Measurements from ENCODE around the gene FLT3.
"Not testable (repeated sequence)": the region's sequence is repeated elsewhere in the genome, so short reads cannot be mapped to it uniquely, and the experiment has no call there.

FLT3 gene

GRCh38 chr13:27965740-27966640, 134.4 kb downstream of the FLT3 start:
- Histone ChIP-seq H3K4me2 (ENCODE audit: low read depth, low read length) (no peak overlapping the region), H3K4me3 (ENCODE audit: low read length) (no peak overlapping the region), H3K27ac (ENCODE audit: low read length) (no peak overlapping the region), H3K9me3 (replicated peaks; ENCODE audit: insufficient read depth, low read length) (no peaks in the 10 kb centered on the region), H3K27me3 (replicated peaks; ENCODE audit: insufficient read depth, low read length) (peaks cover 18% of the 10 kb centered on the region), H4K20me1 (ENCODE audit: insufficient read depth, low read length) (no peaks in the 10 kb centered on the region), H3F3A (ENCODE audit: insufficient read depth, low read length) (no peaks in the 10 kb centered on the region), H2AFZ (ENCODE audit: low read length) (no peak overlapping the region), H3K36me3 (replicated peaks; ENCODE audit: insufficient read depth, low read length) (no peaks in the 10 kb centered on the region), H3K4me1 (ENCODE audit: low read length) (no peaks in the 10 kb centered on the region), H3K9me2 (replicated peaks; ENCODE audit: insufficient read depth, low read length) (no peaks in the 10 kb centered on the region), H3K79me2 (ENCODE audit: low read length) (no peaks in the 10 kb centered on the region), H3K9ac (ENCODE audit: low read length) (no peak overlapping the region)
- no peak for TF ChIP-seq EZH2phosphoT487 (IDR thresholded peaks at IDR 0.05; ENCODE audit: low read length)
- no peak for TF ChIP-seq EZH2 (optimal IDR thresholded peaks at IDR 0.05; ENCODE audit: low read depth, low read length)
- no peak for TF ChIP-seq CTCF (IDR thresholded peaks at IDR 0.05; ENCODE audit: low read length)
- DNase-seq = no peak

DNA sequence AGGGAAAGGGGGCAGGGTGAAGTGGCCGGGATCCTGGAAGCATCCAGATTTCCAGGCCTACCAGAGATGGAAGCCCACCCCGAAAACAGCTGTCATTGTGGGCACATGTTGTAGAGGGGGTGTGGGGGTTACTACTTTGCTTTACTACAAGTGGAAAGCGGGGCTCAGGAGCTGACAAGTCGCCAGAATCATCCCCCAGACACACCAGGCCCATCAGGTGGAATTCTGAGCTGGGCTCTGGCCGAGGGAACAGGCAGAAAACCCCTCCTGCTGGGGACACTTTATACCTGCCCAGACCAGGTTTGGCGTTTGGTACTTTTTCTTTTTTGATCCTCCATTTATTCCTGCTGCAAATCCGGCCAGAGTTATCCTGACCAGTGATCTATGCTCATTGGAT, 135.0 kb downstream of the FLT3 start:
- no peak overlapping the region for H3K4me3 ChIP-seq (ENCODE audit: low read length)
- no peaks in the 10 kb centered on the region for H3K9me3 ChIP-seq (replicated peaks; ENCODE audit: insufficient read depth, low read length)
- no peaks in the 10 kb centered on the region for H3K9me2 ChIP-seq (replicated peaks; ENCODE audit: insufficient read depth, low read length)
- no peak for TF ChIP-seq CTCF (IDR thresholded peaks at IDR 0.05; ENCODE audit: low read length)
- TF ChIP-seq EZH2 (optimal IDR thresholded peaks at IDR 0.05; ENCODE audit: low read depth, low read length) = no peak
- TF ChIP-seq EZH2phosphoT487 (IDR thresholded peaks at IDR 0.05; ENCODE audit: low read length) = no peak
- no peak overlapping the region for H3K4me2 ChIP-seq (ENCODE audit: low read depth, low read length)
- H3K36me3 ChIP-seq (replicated peaks; ENCODE audit: insufficient read depth, low read length) = no peaks in the 10 kb centered on the region
- no peaks in the 10 kb centered on the region for H3F3A ChIP-seq (ENCODE audit: insufficient read depth, low read length)
- H2AFZ ChIP-seq (ENCODE audit: low read length) = no peak overlapping the region
- no peaks in the 10 kb centered on the region for H3K4me1 ChIP-seq (ENCODE audit: low read length)
- no peak for DNase-seq
- H4K20me1 ChIP-seq (ENCODE audit: insufficient read depth, low read length) = no peaks in the 10 kb centered on the region
- H3K79me2 ChIP-seq (ENCODE audit: low read length) = no peaks in the 10 kb centered on the region
- H3K9ac ChIP-seq (ENCODE audit: low read length) = no peak overlapping the region
- peaks cover 18% of the 10 kb centered on the region for H3K27me3 ChIP-seq (replicated peaks; ENCODE audit: insufficient read depth, low read length)
- H3K27ac ChIP-seq (ENCODE audit: low read length) = no peak overlapping the region

GRCh38 chr13:27964741-27965323, 135.5 kb downstream of the FLT3 start:
- no peak overlapping the region for H3K4me3 ChIP-seq (ENCODE audit: low read length)
- no peaks in the 10 kb centered on the region for H4K20me1 ChIP-seq (ENCODE audit: insufficient read depth, low read length)
- TF ChIP-seq EZH2phosphoT487 (IDR thresholded peaks at IDR 0.05; ENCODE audit: low read length) = no peak
- TF ChIP-seq CTCF (IDR thresholded peaks at IDR 0.05; ENCODE audit: low read length) = no peak
- TF ChIP-seq EZH2 (optimal IDR thresholded peaks at IDR 0.05; ENCODE audit: low read depth, low read length) = no peak
- no peaks in the 10 kb centered on the region for H3K4me1 ChIP-seq (ENCODE audit: low read length)
- no peak overlapping the region for H3K27ac ChIP-seq (ENCODE audit: low read length)
- H3F3A ChIP-seq (ENCODE audit: insufficient read depth, low read length) = no peaks in the 10 kb centered on the region
- H3K27me3 ChIP-seq (replicated peaks; ENCODE audit: insufficient read depth, low read length) = peaks cover 13% of the 10 kb centered on the region
- no peaks in the 10 kb centered on the region for H3K9me2 ChIP-seq (replicated peaks; ENCODE audit: insufficient read depth, low read length)
- no peaks in the 10 kb centered on the region for H3K36me3 ChIP-seq (replicated peaks; ENCODE audit: insufficient read depth, low read length)
- no peak overlapping the region for H3K4me2 ChIP-seq (ENCODE audit: low read depth, low read length)
- H3K9me3 ChIP-seq (replicated peaks; ENCODE audit: insufficient read depth, low read length) = no peaks in the 10 kb centered on the region
- no peaks in the 10 kb centered on the region for H3K79me2 ChIP-seq (ENCODE audit: low read length)
- H3K9ac ChIP-seq (ENCODE audit: low read length) = no peak overlapping the region
- no peak for DNase-seq
- H2AFZ ChIP-seq (ENCODE audit: low read length) = no peak overlapping the region

- H3K9me2 ChIP-seq (replicated peaks; ENCODE audit: insufficient read depth, low read length); H3K4me1 ChIP-seq (ENCODE audit: low read length); H3K36me3 ChIP-seq (replicated peaks; ENCODE audit: insufficient read depth, low read length); H3K4me3 ChIP-seq (ENCODE audit: low read length); H3K79me2 ChIP-seq (ENCODE audit: low read length); H3K4me2 ChIP-seq (ENCODE audit: low read depth, low read length); H3K9ac ChIP-seq (ENCODE audit: low read length); DNase-seq; H2AFZ ChIP-seq (ENCODE audit: low read length); H4K20me1 ChIP-seq (ENCODE audit: insufficient read depth, low read length); H3K27me3 ChIP-seq (replicated peaks; ENCODE audit: insufficient read depth, low read length); H3K27ac ChIP-seq (ENCODE audit: low read length); H3K9me3 ChIP-seq (replicated peaks; ENCODE audit: insufficient read depth, low read length); H3F3A ChIP-seq (ENCODE audit: insufficient read depth, low read length): not testable (repeated sequence)
Observed at GRCh38 chr13:27964206-27964605, 136.2 kb downstream of the FLT3 start.
